ENCODE measurements around the gene TRABD. TPM values are rescaled to one million over a fixed set of nuclear protein-coding genes. Genes with fewer than 3 reads are reported as not detected.

The TRABD gene
- total RNA-seq, 1 donor from 2014 or later = 45.0 TPM

DNA sequence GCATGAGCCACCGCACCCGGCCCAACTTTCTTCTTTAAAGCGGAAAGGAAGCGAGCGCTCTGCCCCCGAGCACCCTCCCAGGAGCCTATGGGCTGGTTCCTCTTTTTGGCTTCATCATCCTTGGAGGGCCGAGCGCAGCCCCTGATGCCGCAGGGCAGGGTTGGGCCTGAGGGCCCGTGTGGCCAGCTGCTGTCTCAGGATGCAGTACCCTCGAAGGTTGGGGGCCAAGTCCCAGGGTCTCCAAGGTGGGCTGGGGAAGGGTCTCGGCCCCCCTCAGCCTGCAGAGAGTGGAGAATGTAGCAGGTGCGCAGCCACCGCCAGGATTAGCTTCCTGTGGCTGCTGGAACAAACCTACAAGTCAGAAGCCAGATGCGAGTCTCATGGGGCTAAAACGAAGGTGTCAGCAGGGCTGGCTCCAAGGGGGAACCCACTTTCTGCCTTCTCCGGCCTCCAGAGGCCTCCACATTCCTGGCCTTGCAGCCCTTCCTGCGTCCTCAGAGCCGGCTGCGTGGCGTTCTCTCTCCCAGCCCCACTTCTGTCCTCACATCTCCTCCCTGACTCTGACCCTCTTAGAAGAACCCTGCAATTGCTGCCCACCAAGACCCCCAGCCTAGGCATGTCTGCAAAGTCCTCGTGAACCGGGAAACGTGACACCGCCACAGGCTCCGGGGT lies 12.3 kb upstream of the TRABD start:
- DNase-seq (ENCODE audit: extremely low read depth, low read depth, low spot score) = no peak

DNA sequence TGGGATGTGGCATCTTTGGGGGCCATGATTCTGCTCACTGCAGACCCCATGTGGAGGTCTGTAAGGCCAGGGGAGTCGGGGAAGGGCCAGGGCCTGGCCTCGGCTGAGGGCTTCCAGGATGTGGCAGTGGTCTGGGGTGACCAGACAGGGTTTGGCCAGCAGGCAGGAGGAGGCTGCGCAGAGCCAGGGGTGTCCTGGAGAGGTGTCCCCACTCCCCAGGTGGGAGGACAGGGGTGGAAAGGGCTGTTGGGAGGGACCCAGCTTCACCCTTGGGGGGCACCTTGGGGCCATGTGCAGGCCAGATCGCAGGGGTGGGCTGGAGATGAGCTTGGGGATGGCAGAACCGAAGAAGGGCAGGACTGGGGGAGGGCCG lies 11.7 kb upstream of the TRABD start:
- no peak for DNase-seq (ENCODE audit: extremely low read depth, low read depth, low spot score)

DNA sequence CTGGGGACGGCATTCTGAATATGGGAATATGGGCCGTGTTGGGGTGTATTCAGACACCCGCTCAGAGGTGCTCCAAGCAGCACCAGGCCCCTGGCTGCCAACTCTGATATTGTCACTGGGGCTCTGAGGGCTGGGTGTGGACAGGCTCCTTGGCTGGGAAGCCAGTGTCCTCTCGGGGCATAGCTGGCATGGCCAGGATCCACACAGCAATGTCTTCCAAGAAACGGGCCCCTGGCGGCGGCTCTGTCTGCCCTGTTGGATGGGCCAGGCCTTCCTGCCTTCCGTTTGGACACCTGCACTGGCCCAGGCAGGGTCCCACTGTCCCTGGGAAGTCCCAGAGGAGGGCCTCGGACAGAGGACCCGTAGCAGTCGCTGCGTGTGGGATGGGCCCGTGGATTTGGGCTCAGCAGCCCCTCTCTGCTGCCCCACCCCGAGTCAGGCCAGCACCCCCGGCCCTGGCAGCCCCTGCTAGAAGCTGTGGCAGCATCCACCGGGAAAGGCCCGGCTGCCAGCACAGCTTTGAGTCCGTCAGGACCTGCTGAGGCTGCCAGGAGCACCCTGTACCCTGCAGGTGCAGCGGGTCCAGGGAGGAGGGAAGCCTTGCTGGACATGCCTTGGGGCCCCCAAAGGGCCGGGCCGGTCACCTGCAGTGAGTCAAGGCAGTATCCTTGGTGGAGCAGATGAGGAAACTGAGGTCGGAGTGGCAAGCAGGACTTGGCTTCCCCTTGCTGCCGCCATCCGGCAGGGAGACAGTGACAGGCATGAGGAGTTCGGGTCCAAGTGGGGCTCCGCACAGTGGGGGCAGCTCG lies 11.1 kb upstream of the TRABD start:
- DNase-seq (ENCODE audit: extremely low read depth, low read depth, low spot score) = no peak

DNA sequence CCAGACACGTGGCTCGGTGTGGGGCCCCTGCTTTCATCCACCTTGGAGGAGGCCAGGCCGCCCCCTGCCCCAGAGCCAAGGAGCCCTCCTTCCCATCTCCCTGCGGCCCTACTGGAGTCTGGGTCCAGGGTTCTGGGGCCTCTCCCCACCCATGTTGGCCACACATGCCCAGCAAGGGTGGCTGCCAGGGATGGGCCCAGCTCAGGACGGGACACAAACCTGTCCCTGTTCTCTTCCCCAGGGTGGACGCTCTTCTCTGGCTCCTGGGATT lies 10.6 kb upstream of the TRABD start:
- no peak for DNase-seq (ENCODE audit: extremely low read depth, low read depth, low spot score)

DNA sequence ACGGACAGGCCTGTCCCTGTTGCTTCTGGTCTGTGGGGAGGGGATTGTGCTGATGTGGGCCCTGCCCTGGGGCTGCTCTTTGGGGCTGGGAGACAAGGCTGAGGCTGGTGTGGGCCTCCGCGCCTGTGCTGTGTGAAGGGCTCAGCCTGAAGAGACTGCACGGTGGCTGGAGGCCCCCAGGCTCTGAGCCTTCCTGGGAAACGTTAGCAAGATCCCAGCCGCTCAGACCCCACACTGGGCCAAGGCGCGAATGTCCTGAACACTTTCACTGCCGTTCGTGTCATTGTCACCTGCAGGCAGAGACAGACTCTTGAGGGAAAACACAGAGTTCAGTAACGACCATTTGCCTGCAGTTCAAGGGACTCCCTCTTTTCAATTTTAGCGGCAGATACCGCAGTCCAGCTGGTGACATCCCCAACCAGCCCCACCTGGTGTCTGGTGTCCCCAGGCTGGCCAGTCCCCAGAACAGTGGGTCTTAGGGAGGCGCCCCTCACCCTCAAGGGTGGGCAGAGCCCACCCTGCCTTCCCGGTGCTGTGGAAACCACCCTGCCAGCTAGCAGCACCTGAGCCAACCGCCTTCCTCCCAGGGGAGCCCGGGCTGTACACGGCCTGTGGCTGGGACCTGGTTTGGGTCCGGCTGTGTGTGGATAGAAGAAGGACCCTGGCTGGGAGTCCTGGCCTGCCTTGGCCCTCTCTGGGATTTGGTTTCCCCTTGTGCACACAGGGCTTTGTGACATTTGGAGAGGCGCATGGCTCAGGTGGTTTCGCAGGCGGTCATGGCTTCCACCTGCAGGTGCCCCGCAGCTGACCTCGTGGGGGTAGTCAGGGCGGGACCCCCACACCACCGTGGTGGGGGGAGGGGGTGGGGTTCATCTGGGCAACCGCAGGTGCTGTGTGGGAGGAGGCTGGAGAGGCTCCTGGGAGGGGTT lies 9.5 kb upstream of the TRABD start:
- no peak for DNase-seq (ENCODE audit: extremely low read depth, low read depth, low spot score)

DNA sequence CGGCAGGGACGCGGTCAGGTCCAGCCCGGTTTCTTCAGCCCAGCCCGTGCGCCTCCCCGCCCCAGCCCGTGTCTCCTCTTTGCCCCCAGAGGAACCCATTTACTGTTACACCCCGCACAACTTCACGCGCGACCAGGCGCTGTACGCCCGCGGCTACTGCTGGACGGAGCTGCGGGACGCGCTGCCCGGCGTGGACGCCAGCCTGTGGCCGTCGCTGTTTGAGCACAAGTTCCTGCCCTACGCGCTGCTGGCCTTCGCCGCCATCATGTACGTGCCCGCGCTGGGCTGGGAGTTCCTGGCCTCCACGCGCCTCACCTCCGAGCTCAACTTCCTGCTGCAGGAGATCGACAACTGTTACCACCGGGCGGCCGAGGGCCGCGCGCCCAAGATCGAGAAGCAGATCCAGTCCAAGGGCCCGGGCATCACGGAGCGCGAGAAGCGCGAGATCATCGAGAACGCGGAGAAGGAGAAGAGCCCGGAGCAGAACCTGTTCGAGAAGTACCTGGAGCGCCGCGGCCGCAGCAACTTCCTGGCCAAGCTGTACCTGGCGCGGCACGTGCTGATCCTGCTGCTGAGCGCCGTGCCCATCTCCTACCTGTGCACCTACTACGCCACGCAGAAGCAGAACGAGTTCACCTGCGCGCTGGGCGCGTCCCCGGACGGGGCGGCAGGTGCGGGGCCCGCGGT lies 8.7 kb upstream of the TRABD start:
- no peak for DNase-seq (ENCODE audit: extremely low read depth, low read depth, low spot score)

DNA sequence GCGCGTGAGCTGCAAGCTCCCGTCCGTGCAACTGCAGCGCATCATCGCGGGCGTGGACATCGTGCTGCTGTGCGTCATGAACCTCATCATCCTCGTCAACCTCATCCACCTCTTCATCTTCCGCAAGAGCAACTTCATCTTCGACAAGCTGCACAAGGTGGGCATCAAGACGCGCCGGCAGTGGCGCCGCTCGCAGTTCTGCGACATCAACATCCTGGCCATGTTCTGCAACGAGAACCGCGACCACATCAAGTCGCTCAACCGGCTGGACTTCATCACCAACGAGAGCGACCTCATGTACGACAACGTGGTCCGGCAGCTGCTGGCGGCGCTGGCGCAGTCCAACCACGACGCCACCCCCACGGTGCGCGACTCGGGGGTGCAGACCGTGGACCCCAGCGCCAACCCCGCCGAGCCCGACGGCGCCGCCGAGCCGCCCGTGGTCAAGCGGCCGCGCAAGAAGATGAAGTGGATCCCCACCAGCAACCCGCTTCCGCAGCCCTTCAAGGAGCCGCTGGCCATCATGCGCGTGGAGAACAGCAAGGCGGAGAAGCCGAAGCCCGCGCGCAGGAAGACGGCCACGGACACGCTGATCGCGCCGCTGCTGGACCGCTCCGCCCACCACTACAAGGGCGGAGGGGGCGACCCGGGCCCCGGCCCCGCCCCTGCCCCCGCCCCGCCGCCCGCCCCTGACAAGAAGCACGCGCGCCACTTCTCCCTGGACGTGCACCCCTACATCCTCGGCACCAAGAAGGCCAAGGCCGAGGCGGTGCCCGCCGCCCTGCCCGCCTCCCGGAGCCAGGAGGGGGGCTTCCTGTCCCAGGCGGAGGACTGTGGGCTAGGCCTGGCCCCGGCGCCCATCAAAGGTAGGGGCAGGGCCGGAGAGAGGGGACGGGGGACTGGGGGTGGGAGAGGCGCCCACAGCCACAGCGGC lies 7.9 kb upstream of the TRABD start:
- no peak for DNase-seq (ENCODE audit: extremely low read depth, low read depth, low spot score)

DNA sequence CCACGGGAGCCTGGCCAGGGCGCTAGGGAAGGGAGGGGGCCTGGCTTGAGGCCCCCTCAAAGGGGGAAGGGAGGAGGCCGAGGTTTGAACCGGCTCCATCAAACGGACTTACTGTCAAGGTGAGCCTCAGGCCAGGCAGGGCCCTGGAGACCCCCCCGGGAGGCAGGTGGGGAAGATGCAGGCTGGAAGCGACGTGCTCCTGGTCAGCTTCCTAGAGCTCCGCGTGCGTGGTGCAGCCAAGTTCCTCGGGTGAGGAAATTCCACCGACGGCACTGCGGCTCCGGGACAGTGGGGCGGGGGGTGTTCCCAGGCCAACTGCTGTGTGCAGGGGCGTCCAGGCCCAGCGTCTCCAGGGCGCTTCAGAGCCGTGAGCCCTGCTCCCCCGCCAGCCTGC lies 7.2 kb upstream of the TRABD start:
- DNase-seq (ENCODE audit: extremely low read depth, low read depth, low spot score) = no peak

DNA sequence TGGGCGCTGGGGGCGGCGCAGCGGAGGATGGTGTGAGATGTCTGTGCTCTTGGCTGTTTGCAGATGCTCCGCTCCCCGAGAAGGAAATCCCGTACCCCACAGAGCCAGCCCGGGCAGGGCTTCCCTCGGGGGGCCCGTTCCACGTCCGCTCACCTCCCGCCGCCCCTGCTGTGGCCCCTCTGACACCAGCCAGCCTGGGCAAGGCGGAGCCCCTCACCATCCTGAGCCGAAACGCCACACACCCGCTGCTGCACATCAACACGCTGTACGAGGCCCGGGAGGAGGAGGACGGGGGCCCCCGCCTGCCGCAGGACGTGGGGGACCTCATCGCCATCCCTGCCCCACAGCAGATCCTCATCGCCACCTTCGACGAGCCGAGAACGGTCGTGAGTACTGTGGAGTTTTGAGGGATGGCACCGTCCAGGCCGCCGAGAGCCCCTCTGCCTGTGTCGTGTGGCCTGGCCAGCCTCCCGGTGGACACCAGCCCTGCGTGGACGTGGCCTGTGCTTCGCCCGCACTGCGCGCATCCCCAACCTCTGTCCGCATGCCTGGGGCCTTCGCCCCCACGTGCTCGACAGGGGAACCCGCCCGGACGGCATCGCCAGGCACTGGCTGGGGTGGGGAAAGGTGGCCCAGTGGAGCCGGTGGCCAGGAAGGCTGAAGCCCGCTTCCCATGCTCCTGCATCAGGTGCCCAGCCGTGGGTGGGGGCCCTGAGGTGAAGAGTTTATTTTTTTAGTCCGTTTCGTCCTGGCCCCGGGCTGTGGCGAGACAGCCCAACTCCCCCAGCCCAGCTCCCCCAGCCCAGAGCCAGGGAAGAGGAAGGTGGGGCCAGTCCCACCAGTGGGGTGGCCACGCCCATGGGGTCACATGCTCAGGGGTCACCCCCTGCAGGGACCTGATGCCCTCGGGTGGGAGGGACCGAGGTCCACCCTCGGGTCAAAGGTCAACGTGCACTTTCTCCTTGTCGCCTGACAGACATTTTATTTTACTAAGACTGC lies 6.5 kb upstream of the TRABD start:
- DNase-seq (ENCODE audit: extremely low read depth, low read depth, low spot score) = no peak

DNA sequence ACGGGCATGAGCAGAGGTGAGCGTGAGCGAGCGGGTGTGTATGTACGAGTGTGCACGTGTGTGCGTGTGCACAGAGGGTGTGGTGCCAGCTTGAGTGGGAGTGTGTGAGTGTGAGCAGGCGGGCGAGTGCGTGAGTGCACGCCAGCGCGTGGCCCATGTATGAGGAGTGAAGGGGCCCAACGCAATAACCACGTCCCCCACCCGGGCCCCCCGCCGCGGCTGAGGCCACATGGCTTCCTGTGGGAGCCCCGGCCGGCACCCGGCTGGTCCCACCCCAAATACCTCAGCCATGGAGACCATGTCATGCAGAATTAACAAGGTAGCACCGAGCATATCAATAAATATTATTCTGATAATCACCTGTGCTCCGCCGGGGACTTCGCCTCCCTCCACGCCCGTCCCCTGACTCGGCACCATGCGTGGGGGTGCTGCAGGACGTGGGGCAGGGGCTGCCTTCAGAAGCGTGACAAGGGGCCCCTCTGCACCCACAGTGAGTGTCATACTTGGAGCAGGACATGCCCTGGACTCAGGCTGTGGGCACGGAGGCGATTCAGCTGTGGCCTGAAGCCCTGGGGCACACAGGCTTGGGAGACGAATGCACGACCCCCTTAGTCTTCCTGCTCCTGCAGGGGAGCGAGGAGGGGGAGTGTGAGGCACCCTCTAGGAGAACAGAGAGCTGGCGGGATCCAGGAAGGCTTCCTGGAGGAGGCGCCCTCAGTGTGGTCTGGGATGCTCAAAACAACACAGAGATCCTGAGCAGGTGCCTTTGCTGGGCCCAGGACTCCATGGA lies 5.6 kb upstream of the TRABD start:
- DNase-seq (ENCODE audit: extremely low read depth, low read depth, low spot score) = no peak

DNA sequence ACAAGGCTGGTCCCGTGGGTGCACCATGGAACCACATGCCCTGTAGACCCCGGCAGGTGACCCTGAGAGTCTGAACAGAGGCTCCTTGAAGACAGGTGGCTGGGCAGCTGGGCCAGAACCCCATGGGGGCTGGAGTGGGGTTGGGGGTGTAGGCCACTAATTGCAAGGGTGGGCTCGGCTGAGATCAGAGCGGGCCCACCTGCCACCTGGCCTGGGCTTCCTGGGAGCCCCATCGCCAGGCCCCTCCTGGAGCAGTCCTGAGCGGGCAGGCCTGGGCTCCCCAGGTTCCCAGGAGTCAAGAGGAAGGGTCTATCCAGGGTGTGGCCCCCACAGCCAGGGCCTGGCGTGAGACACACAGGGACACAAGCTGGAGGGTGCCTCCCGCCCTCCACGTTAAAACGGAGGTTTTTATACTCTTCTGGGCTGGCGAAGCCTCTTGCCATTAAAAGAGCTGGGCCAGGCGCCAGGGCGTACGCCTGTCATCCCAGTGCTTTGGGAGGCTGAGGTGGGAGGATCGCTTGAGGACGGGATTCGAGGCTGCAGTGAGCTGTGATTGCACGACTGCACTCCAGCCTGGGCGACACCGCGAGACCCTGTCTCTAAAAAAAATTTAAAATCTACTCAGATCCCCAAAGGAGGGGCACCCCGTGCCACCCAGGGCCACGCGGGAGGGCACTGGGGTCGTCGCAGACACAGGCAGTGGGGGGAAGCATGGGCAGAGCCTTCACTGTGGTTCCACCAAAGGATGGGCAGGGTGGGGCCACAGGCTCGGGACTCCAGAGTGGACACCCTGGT lies 4.8 kb upstream of the TRABD start:
- no peak for DNase-seq (ENCODE audit: extremely low read depth, low read depth, low spot score)

DNA sequence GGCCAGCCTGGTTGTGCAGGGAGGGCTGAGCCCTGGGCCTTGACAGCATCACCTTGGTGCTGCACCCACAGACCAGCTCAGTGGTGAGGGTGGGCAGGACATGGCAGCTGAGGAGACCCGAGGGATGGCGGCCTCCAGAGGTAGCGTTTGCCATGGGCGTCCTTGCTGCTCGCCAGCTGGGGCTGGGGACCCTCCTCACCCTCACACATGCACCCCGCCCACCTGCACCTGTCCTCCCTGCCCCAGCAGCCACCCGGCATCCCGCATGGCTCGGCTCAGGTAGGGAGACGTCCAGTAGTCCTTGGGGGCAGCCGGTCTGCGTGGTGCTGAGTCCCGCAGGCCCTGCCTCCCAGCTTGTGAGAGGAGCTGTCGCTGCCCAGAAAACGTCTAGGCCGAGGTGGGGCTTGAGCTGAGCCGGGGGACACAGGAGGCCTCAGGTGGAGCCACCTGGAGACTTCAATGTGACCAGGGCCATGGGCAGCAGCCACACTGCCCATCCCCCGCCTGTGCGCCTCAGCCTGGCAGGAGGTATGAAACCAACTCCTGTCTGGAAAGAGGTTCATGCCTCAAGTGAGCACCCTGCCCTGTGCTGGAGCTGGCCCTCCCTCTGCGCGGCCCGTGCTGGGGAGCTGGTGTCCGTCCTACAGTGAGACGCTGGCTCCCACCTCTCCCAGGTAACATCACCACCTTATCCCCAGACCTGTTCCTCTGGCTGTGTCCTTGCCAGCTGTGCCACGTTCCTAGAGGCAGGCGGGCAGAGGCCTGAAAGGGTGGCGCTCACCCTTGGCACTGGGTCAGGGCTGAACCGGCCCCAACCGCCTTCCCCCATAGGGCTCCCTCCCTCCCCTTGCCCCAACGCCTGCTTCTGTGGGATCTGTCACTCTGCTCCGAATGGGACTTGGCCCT lies 3.3 kb upstream of the TRABD start:
- no peak for DNase-seq (ENCODE audit: extremely low read depth, low read depth, low spot score)

DNA sequence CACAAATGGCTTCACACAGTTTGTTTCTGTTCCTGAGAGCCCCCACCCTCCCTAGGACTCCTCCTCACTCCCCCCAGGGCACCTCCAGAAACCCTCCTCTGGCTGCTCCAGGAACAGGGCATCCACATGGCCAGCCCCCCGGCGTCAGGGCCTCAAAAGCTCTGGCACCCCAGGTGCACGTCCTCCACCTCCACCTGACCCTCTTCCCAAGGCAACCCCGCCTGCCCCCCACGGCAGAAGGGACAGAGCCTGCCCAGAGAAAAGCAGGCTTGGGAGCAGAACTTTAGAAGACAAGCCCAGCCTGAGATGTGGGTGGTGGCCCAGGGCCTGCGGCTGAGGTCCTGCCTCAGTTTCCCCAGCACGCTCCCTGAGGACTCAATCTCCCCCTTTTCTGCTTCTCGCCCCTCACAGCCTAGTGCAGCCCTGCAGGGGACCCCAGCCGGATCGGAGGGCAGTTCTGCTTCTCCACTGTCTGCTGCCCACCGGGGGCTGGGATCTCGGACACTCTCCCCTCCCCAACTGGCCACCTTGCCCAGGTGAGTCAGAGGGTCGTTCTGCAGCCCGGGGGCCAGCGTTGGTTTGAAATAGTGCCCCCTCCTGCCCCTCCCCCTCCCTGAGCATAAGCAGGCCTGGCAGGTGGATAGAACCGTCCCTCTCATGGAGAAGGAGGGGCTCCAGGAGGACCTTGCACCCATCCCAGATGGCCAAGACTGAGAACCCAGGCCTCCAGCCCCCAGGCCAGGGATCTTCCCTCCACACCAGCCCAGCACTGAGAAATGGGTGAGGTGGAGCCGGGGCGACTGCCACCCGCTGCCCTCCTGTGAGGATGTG lies 2.4 kb upstream of the TRABD start:
- DNase-seq (ENCODE audit: extremely low read depth, low read depth, low spot score) = no peak

DNA sequence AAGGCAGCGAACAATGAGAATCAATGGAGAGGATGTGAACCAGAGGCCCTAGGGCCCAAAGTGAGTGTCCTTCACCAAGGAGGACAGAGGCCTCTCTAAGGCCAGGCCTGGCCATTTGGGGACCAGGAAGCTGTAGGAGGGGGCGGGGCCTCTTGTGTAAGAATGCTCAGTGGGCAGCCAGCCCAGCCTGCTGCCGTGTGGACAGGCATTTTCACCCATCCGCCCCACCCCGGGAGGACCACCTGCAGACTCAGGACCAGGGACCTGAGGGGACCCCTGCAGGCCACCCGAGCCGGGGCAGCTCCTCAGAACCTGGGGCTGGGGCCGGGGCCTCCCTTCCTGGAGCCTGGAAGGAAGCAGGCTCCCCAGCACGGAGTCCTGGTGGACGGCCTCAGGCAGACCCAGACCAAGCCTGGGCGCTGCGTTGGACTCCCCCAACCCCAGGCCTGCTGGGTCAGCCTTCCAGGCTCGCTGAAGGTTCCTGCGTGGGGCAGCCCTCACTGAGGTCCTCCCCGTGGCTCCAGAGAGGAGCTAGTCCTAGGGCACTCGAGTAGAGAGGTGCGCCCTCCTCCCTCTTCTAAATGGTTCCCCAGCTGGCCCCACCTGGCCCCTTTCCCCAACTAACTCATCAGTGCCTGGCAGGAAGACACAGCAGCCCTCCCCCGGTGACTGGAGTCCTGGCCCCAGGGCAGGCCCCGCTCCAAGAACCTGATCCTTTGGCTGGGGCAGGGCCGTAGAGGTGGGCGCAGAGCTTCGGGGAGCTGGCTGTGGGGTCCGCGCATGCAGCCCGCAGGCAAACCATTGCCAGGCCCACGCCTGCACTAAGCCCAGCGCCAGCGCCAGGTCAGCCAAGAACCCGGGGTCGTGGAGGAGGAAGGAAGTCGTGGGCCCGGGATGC lies 1.5 kb upstream of the TRABD start:
- no peak for DNase-seq (ENCODE audit: extremely low read depth, low read depth, low spot score)
